A549 (cell line): ENCODE results near the gene AKR1C3.
"Not testable (repeated sequence)": the region's sequence is repeated elsewhere in the genome, so short reads cannot be mapped to it uniquely, and the experiment has no call there.

ENCODE experiments used
- CEBPB ChIP-seq, 2 experiments: fragments of >200 bp in 1 of 2; sonication (Bioruptor Twin) in 1 of 2; formaldehyde crosslinking in 1 of 2; IDR thresholded peaks; 2 replicates each; pipeline ENCODE4 v1.6.1; 2012 to 2016
- CHD2 ChIP-seq: fragments of 150-350 bp; IDR thresholded peaks from 2 replicates; pipeline ENCODE4 v1.6.1; 2014; ENCODE audit warnings: low read length; ENCODE audit not compliant: partially characterized antibody
- POLR2A ChIP-seq: IDR thresholded peaks from 2 replicates; pipeline ENCODE4 v1.6.1; 2012; ENCODE audit warnings: mild to moderate bottlenecking, low read length
- TF ChIP-seq, protein P1 (sequence below): fragments of 450-650 bp; IDR thresholded peaks from 2 replicates; pipeline ENCODE4 v1.6.1; 2014; ENCODE audit warnings: antibody characterized with exemption

DNA sequence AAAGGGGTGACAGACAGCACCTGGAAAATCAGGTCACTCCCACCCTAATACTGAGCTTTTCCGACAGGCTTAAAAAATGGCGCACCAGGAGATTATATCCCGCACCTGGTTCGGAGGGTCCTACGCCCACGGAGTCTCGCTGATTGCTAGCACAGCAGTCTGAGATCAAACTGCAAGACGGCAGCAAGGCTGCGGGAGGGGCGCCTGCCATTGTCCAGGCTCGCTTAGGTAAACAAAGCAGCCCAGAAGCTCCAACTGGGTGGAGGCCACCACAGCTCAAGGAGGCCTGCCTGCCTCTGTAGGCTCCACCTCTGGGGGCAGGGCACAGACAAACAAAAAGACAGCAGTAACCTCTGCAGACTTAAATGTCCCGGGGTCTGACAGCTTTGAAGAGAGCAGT, 15.6 kb downstream of the AKR1C3 start:
- not testable (repeated sequence) for TF ChIP-seq CHD2; CEBPB (IDR thresholded peaks at IDR 0.05); POLR2A
- TF ChIP-seq, protein P1, sequence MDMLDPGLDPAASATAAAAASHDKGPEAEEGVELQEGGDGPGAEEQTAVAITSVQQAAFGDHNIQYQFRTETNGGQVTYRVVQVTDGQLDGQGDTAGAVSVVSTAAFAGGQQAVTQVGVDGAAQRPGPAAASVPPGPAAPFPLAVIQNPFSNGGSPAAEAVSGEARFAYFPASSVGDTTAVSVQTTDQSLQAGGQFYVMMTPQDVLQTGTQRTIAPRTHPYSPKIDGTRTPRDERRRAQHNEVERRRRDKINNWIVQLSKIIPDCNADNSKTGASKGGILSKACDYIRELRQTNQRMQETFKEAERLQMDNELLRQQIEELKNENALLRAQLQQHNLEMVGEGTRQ, result not testable (repeated sequence)
